GM19452 (cell line): Measurements from ENCODE around the gene OR52E4.

Experiments
- ATAC-seq: cut with Tn5 transposase; IDR thresholded peaks from one replicate; pipeline ENCODE4 v1.9.1; 2021; ENCODE audit not compliant: unreplicated experiment

The OR52E4 gene

GRCh38 chr11:5928811-5929210, 48.4 kb downstream of the OR52E4 start:
- ATAC-seq, result no peak

GRCh38 chr11:5929571-5930368, 49.3 kb downstream of the OR52E4 start:
- ATAC-seq, result no peak

- ATAC-seq, result no peak
Observed at GRCh38 chr11:5930614-5931013, 50.2 kb downstream of the OR52E4 start.

GRCh38 chr11:5931061-5931460, 50.6 kb downstream of the OR52E4 start:
- no peak for ATAC-seq

GRCh38 chr11:5932671-5933070, 52.2 kb downstream of the OR52E4 start:
- ATAC-seq, result no peak

- ATAC-seq, result no peak
Observed at GRCh38 chr11:5933116-5933515, 52.7 kb downstream of the OR52E4 start.
